HG03342 (cell line): ENCODE results near the gene MAGEB4.

ENCODE experiments used
- ATAC-seq: cut with Tn5 transposase; IDR thresholded peaks from one replicate; pipeline ENCODE4 v1.9.1; 2021; ENCODE audit warnings: mild to moderate bottlenecking, moderate library complexity; ENCODE audit not compliant: unreplicated experiment

Gene MAGEB4

GRCh38 chrX:30283456-30284200, 41.8 kb downstream of the MAGEB4 start:
- ATAC-seq = peak; percentile 54
